DMS153 (cell line): ENCODE measurements around the gene KCNQ5.

ENCODE experiments used
- DNase-seq: peaks from one replicate; lab custom pipeline; 2025; lab: John Stamatoyannopoulos, UW

KCNQ5 gene

GRCh38 chr6:72639920-72640614 lies 18.2 kb downstream of the KCNQ5 start:
- DNase-seq = no peak

GRCh38 chr6:72640615-72640930 lies 18.7 kb downstream of the KCNQ5 start:
- DNase-seq = no peak

GRCh38 chr6:72642435-72642834 lies 20.6 kb downstream of the KCNQ5 start:
- DNase-seq = no peak

GRCh38 chr6:72643214-72643613 lies 21.4 kb downstream of the KCNQ5 start:
- DNase-seq = no peak

- no peak for DNase-seq
These were observed 25.0 kb downstream of the KCNQ5 start for GRCh38 chr6:72646604-72647485.

GRCh38 chr6:72647489-72647888 lies 25.6 kb downstream of the KCNQ5 start:
- no peak for DNase-seq

GRCh38 chr6:72649032-72649984 lies 27.4 kb downstream of the KCNQ5 start:
- no peak for DNase-seq

- no peak for DNase-seq
These were observed 28.3 kb downstream of the KCNQ5 start for GRCh38 chr6:72650081-72650745.

GRCh38 chr6:72651174-72651573 lies 29.3 kb downstream of the KCNQ5 start:
- DNase-seq = no peak

GRCh38 chr6:72651967-72652956 lies 30.4 kb downstream of the KCNQ5 start:
- DNase-seq = no peak

GRCh38 chr6:72653026-72653425 lies 31.2 kb downstream of the KCNQ5 start:
- no peak for DNase-seq

GRCh38 chr6:72654071-72654621 lies 32.3 kb downstream of the KCNQ5 start:
- DNase-seq = no peak

- DNase-seq = no peak
These were observed 35.7 kb downstream of the KCNQ5 start for GRCh38 chr6:72657407-72658197.

- no peak for DNase-seq
These were observed 37.9 kb downstream of the KCNQ5 start for GRCh38 chr6:72659754-72660153.

- no peak for DNase-seq
These were observed 39.5 kb downstream of the KCNQ5 start for GRCh38 chr6:72661411-72661810.

GRCh38 chr6:72665599-72665998 lies 43.7 kb downstream of the KCNQ5 start:
- no peak for DNase-seq

- DNase-seq = no peak
These were observed 47.5 kb downstream of the KCNQ5 start for GRCh38 chr6:72669324-72669723.

GRCh38 chr6:72672906-72673305 lies 51.0 kb downstream of the KCNQ5 start:
- DNase-seq = no peak

- DNase-seq = no peak
These were observed 53.0 kb downstream of the KCNQ5 start for GRCh38 chr6:72674842-72675241.
